HAP-1 (cell line): ENCODE measurements around the gene TRIM56.
A peak's percentile ranks its signal among the peaks of the same experiment; 100 is the strongest.
"Not testable (repeated sequence)": the region's sequence is repeated elsewhere in the genome, so short reads cannot be mapped to it uniquely, and the experiment has no call there.

ENCODE experiments used
- DNase-seq, 2 experiments: peaks; one replicate each; pipeline ENCODE4 v3.0.0-alpha.2; 2016 to 2020; ENCODE audit warnings: low spot score in 2 of 2
- H3K27me3 ChIP-seq: fragments of 250-450 bp; sonication (Bioruptor Pico); 2 replicates; pipeline ENCODE4 v1.5.1; 2020; ENCODE audit warnings: low read depth, mild to moderate bottlenecking, moderate library complexity
- H3K36me3 ChIP-seq: fragments of 250-450 bp; sonication (Bioruptor Pico); replicated peaks from 2 replicates; pipeline ENCODE4 v1.5.1; 2020; ENCODE audit warnings: mild to moderate bottlenecking
- H3K4me1 ChIP-seq: fragments of 250-450 bp; sonication (Bioruptor Pico); 2 replicates; pipeline ENCODE4 v1.5.1; 2020; ENCODE audit warnings: mild to moderate bottlenecking
- H3K4me3 ChIP-seq: fragments of 250-450 bp; sonication (Bioruptor Pico); 2 replicates; pipeline ENCODE4 v1.5.1; 2020; ENCODE audit warnings: mild to moderate bottlenecking, moderate library complexity
- H3K9me3 ChIP-seq: fragments of 250-450 bp; sonication (Bioruptor Pico); 2 replicates; pipeline ENCODE4 v1.5.1; 2020; ENCODE audit warnings: mild to moderate bottlenecking, moderate library complexity
- in situ Hi-C: fragments of 300-500 bp; cut with MboI; formaldehyde crosslinking; loops from 3 replicates; pipeline ENCODE4 v1.14.3; 2020; ENCODE audit warnings: low sequenced_read_pairs, inconsistent platforms, mixed read lengths

Gene TRIM56

DNA sequence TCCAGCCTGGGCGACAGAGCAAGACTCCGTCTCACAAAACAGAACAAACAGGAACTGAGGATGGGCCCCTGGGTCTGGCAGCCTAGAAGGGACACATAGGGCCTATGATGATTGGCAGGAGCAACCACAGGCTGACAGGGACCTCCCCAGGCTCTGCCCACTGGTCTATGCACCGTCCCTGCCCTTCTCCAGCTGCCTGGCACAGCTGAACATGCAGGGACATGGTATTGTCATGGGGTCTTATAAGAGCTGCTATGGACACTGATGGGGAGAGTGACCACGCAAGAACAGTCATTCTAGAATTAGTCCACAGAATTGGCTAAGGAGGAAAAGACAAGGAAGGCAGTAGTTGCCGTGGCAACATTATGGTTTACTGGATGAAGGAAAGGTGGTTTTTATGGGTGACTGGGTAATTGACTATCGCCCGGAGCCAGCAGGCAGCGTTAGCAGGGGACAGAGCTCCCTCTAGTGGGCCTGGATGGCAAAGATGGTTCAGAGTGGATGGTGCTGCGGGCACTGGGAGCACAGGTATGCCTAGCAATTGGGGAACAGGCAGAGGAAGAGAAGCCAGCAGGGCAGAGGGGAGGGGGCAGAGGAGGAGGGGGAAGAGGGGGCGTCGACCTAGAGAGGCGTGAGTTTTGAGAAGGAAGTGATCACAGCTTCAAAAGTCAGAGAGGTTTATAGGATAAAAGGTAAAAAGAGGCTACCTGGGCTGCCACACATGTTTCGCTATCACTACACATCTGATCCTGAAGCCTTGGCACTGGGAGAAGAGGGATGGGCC lies 7.8 kb upstream of the TRIM56 start:
- peak; percentile 78 to 90 for DNase-seq
- no peak overlapping the region for H3K4me3 ChIP-seq
- no peaks in the 10 kb centered on the region for H3K9me3 ChIP-seq
- peaks cover 3% of the 10 kb centered on the region for H3K4me1 ChIP-seq
- H3K27me3 ChIP-seq = no peaks in the 10 kb centered on the region
- in situ Hi-C loops = no loop called here
- H3K36me3 ChIP-seq = no peaks in the 10 kb centered on the region

DNA sequence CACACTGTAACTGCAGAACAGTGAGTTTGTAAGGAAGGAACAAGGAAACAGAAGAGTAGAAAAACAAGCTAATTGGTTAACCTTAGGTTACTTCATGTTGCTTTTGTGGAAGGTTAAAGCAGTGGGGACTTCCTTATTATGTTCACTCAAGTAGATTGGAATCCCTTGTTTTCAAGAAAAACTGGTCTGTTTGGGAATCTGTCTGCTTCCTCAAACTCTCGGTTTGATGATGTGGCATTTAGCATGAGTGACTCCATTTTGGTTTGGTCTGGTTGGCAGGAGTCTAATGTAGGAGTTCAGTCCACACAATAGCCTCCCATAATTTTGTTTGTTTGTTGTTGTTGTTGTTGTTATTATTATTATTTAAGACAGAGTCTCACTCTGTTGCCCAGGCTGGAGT lies 3.8 kb upstream of the TRIM56 start:
- H3K36me3 ChIP-seq = no peaks in the 10 kb centered on the region
- H3K9me3 ChIP-seq = no peaks in the 10 kb centered on the region
- peaks cover 4% of the 10 kb centered on the region for H3K4me1 ChIP-seq
- no peaks in the 10 kb centered on the region for H3K27me3 ChIP-seq
- no peak overlapping the region for H3K4me3 ChIP-seq
- DNase-seq = no peak
- in situ Hi-C loops = no loop called here

DNA sequence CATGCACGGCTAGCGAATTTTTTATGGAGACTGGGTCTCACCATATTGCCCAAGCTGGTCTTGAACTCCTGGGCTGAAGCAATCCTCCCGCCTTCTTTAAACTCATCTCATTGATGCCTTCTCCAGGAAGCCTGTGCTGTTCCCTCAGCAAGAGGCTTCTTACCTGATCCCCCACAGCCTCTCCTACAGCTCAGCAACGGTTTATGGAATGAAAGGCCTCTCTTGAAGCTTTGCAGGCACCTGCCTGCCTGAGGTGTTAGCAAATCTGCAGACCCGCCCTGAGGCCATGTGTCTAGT lies 468 bp upstream of the TRIM56 start:
- Histone ChIP-seq H3K36me3 (peaks cover 6% of the 10 kb centered on the region; the same call in 1 of the 2 replicates), H3K4me3 (peak overlapping the region; percentile 51), H3K4me1 (peaks cover 4% of the 10 kb centered on the region), H3K27me3 (no peaks in the 10 kb centered on the region), H3K9me3 (no peaks in the 10 kb centered on the region)
- in situ Hi-C loops = no loop called here
- DNase-seq = no peak

DNA sequence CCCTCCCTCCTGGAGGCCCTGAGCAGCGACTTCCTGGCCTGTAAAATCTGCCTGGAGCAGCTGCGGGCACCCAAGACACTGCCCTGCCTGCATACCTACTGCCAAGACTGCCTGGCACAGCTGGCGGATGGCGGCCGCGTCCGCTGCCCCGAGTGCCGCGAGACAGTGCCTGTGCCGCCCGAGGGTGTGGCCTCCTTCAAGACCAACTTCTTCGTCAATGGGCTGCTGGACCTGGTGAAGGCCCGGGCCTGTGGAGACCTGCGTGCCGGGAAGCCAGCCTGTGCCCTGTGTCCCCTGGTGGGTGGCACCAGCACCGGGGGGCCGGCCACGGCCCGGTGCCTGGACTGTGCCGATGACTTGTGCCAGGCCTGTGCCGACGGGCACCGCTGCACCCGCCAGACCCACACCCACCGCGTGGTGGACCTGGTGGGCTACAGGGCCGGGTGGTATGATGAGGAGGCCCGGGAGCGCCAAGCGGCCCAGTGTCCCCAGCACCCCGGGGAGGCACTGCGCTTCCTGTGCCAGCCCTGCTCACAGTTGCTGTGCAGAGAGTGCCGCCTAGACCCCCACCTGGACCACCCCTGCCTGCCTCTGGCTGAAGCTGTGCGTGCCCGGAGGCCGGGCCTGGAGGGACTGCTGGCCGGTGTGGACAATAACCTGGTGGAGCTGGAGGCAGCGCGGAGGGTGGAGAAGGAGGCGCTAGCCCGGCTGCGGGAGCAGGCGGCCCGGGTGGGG lies 2.2 kb downstream of the TRIM56 start:
- DNase-seq = no peak
- no peaks in the 10 kb centered on the region for H3K27me3 ChIP-seq
- no peak overlapping the region for H3K4me3 ChIP-seq

DNA sequence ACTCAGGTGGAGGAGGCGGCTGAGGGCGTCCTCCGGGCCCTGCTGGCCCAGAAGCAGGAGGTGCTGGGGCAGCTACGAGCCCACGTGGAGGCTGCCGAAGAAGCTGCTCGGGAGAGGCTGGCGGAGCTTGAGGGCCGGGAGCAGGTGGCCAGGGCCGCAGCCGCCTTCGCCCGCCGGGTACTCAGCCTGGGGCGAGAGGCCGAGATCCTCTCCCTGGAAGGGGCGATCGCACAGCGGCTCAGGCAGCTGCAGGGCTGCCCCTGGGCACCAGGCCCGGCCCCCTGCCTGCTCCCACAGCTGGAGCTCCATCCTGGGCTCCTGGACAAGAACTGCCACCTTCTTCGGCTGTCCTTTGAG lies 2.8 kb downstream of the TRIM56 start:
- in situ Hi-C loops = no loop called here
- no peaks in the 10 kb centered on the region for H3K27me3 ChIP-seq

More for the DNA sequence above, 2.2 kb downstream of the TRIM56 start:
- H3K9me3 ChIP-seq = no peaks in the 10 kb centered on the region; the same call in 1 of the 2 replicates
- peaks cover 4% of the 10 kb centered on the region for H3K4me1 ChIP-seq
- peaks cover 6% of the 10 kb centered on the region; the same call in 1 of the 2 replicates for H3K36me3 ChIP-seq
- in situ Hi-C loops = no loop called here

GRCh38 chr7:101088858-101089529 lies 3.7 kb downstream of the TRIM56 start:
- Histone ChIP-seq H3K27me3 (no peaks in the 10 kb centered on the region), H3K9me3 (no peaks in the 10 kb centered on the region; the same call in 1 of the 2 replicates), H3K4me3 (no peak overlapping the region), H3K36me3 (peaks cover 6% of the 10 kb centered on the region; the same call in 1 of the 2 replicates), H3K4me1 (peaks cover 4% of the 10 kb centered on the region)
- in situ Hi-C loops = no loop called here
- DNase-seq = no peak

More for the DNA sequence above, 2.8 kb downstream of the TRIM56 start:
- Histone ChIP-seq H3K9me3 (no peaks in the 10 kb centered on the region; the same call in 1 of the 2 replicates), H3K4me3 (no peak overlapping the region), H3K4me1 (peaks cover 4% of the 10 kb centered on the region), H3K36me3 (peaks cover 6% of the 10 kb centered on the region; the same call in 1 of the 2 replicates)
- no peak for DNase-seq

DNA sequence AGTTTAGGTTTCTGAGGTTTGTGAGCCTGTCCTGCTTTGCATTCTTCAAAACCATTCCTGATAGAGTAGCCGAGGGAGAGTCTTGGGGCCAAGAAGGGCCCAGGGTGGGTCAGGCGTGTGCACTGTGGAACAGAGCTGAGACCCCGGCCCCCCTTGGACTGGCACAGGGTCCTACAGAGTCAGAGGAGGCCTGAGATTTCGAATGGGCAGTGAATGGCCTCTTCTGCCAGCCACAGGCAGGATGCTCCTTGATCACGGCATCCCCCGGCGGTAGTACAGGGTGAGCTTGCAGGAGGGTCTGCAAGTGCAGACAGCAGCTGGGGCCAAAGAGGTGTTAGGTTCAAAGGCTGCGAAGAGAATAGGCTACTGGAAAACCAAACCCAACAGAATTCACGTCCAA lies 4.6 kb downstream of the TRIM56 start:
- DNase-seq = no peak
- peaks cover 6% of the 10 kb centered on the region; the same call in 1 of the 2 replicates for H3K36me3 ChIP-seq
- no peaks in the 10 kb centered on the region; the same call in 1 of the 2 replicates for H3K9me3 ChIP-seq
- no peak overlapping the region for H3K4me3 ChIP-seq
- in situ Hi-C loops = no loop called here
- no peaks in the 10 kb centered on the region for H3K27me3 ChIP-seq
- H3K4me1 ChIP-seq = peaks cover 3% of the 10 kb centered on the region

DNA sequence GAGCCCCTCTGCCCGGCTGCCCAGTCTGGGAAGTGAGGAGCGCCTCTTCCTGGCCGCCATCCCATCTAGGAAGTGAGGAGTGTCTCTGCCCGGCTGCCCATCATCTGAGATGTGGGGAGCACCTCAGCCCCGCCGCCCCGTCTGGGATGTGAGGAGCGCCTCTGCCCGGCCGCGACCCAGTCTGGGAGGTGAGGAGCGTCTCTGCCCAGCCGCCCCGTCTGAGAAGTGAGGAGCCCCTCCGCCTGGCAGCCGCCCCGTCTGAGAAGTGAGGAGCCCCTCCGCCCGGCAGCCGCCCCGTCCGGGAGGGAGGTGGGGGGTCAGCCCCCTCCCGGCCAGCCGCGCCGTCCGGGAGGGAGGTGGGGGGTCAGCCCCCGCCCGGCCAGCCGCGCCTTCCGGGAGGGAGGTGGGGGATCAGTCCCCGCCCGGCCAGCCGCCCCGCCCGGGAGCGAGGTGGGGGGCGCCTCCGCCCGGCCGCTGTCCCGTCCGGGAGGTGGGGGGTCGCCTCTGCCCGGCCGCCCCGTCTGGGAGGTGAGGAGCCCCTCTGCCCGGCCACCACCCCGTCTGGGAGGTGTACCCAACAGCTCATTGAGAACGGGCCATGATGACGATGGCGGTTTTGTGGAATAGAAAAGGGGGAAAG lies 7.1 kb downstream of the TRIM56 start:
- H3K4me1 ChIP-seq, H3K36me3 ChIP-seq, in situ Hi-C loops, H3K27me3 ChIP-seq, H3K9me3 ChIP-seq, H3K4me3 ChIP-seq, DNase-seq: not testable (repeated sequence)

GRCh38 chr7:101093906-101094305 lies 8.6 kb downstream of the TRIM56 start:
- Histone ChIP-seq H3K27me3 (no peaks in the 10 kb centered on the region), H3K9me3 (no peaks in the 10 kb centered on the region; the same call in 1 of the 2 replicates), H3K4me3 (no peak overlapping the region), H3K4me1 (no peaks in the 10 kb centered on the region), H3K36me3 (peaks cover under 1% of the 10 kb centered on the region; the same call in 1 of the 2 replicates)
- DNase-seq = no peak
- in situ Hi-C loops = no loop called here

- DNase-seq = no peak
- Histone ChIP-seq H3K4me1 (no peaks in the 10 kb centered on the region; the same call in 1 of the 2 replicates), H3K9me3 (no peaks in the 10 kb centered on the region; the same call in 1 of the 2 replicates), H3K4me3 (no peak overlapping the region), H3K36me3 (no peaks in the 10 kb centered on the region), H3K27me3 (no peaks in the 10 kb centered on the region)
- in situ Hi-C loops = no loop called here
Observed at GRCh38 chr7:101094376-101094775, 9.1 kb downstream of the TRIM56 start.

- Histone ChIP-seq H3K27me3 (no peaks in the 10 kb centered on the region), H3K9me3 (no peaks in the 10 kb centered on the region; the same call in 1 of the 2 replicates), H3K4me3 (no peak overlapping the region), H3K4me1 (peaks cover 5% of the 10 kb centered on the region), H3K36me3 (no peaks in the 10 kb centered on the region)
- DNase-seq = peak in 1 of 2 experiments; percentile 74
- in situ Hi-C loops = no loop called here
Observed at GRCh38 chr7:101094791-101095375, 9.6 kb downstream of the TRIM56 start.

DNA sequence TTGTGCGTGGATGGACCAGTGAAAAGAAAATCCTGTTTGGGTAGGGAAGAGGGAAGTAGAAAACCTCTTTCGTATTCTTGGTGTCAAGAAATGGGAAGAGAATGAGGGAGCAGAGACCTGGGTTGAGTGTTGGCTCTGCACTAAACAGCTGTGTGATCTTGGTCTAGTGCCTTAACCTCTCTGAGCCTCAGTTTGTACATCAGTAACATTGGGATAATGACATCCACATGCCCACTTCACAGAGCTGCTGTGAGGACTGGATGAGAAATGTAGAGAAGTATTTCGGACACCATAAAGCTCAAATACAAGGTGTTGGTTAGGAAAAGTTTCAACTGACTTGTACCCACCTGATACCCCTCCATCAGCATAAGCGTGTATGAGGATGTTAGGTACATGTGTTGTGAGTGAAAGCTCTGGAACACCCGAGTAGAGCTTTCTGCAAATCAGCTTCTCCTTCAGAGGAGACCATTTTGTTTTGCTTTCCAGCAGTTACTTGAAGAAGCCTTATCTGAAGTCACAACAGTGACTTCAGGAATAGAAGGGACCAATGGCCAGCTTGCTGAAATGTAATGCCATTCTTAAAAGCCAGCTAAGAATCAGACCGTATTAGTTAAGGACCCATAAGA lies 11.2 kb downstream of the TRIM56 start:
- no peaks in the 10 kb centered on the region for H3K36me3 ChIP-seq
- in situ Hi-C loops = no loop called here
- H3K4me1 ChIP-seq = peaks cover 12% of the 10 kb centered on the region
- no peaks in the 10 kb centered on the region; the same call in 1 of the 2 replicates for H3K9me3 ChIP-seq
- H3K4me3 ChIP-seq = no peak overlapping the region
- H3K27me3 ChIP-seq = no peaks in the 10 kb centered on the region
- no peak for DNase-seq

DNA sequence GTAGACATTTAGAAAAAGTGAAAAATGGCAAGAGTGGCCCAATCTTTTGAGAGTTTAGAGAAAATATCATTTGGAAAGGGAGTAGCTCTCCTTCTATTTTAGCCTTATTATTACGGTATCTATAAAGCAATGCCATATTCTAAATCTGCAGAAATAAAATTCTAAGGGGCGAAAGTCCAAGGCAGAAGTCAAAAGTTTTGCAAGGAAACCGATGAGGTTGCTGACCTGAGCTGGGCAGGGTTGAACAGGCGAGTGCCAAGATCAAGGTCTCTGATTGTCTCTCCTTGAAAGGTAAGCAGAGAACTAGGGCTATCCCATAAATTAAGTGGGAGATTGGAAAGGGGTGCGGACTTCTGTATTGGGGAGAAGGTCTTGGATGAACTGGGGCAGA lies 11.7 kb downstream of the TRIM56 start:
- no peak overlapping the region for H3K4me3 ChIP-seq
- no peaks in the 10 kb centered on the region for H3K9me3 ChIP-seq
- in situ Hi-C loops = no loop called here
- no peak for DNase-seq
- H3K36me3 ChIP-seq = no peaks in the 10 kb centered on the region
- peaks cover 12% of the 10 kb centered on the region for H3K4me1 ChIP-seq
- no peaks in the 10 kb centered on the region for H3K27me3 ChIP-seq
